Measurements from ENCODE around the gene EMID1.
A peak's percentile ranks its signal among the peaks of the same experiment; 100 is the strongest.

Gene EMID1

GRCh38 chr22:29269731-29270474 is 64.2 kb downstream of the EMID1 start:
- TF ChIP-seq SIN3A (IDR thresholded peaks at IDR 0.05; ENCODE audit: borderline replicate concordance, insufficient read depth, low read length) (no peak), FOXP2 (optimal IDR thresholded peaks at IDR 0.05; ENCODE audit: borderline replicate concordance, extremely low read depth, extremely low read length, insufficient read depth) (no peak), POLR2AphosphoS5 (IDR thresholded peaks at IDR 0.05; ENCODE audit: low read depth, low read length) (peak; percentile 44; the same call in 1 of the 2 replicates), TAF1 (IDR thresholded peaks at IDR 0.05; ENCODE audit: borderline replicate concordance, insufficient read depth, low read length) (no peak)
- TF ChIP-seq, protein P1, sequence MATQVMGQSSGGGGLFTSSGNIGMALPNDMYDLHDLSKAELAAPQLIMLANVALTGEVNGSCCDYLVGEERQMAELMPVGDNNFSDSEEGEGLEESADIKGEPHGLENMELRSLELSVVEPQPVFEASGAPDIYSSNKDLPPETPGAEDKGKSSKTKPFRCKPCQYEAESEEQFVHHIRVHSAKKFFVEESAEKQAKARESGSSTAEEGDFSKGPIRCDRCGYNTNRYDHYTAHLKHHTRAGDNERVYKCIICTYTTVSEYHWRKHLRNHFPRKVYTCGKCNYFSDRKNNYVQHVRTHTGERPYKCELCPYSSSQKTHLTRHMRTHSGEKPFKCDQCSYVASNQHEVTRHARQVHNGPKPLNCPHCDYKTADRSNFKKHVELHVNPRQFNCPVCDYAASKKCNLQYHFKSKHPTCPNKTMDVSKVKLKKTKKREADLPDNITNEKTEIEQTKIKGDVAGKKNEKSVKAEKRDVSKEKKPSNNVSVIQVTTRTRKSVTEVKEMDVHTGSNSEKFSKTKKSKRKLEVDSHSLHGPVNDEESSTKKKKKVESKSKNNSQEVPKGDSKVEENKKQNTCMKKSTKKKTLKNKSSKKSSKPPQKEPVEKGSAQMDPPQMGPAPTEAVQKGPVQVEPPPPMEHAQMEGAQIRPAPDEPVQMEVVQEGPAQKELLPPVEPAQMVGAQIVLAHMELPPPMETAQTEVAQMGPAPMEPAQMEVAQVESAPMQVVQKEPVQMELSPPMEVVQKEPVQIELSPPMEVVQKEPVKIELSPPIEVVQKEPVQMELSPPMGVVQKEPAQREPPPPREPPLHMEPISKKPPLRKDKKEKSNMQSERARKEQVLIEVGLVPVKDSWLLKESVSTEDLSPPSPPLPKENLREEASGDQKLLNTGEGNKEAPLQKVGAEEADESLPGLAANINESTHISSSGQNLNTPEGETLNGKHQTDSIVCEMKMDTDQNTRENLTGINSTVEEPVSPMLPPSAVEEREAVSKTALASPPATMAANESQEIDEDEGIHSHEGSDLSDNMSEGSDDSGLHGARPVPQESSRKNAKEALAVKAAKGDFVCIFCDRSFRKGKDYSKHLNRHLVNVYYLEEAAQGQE (IDR thresholded peaks at IDR 0.05; ENCODE audit: insufficient read depth in 1 of 2, low read depth in 2 of 2, low read length in 2 of 2) = no peak

DNA sequence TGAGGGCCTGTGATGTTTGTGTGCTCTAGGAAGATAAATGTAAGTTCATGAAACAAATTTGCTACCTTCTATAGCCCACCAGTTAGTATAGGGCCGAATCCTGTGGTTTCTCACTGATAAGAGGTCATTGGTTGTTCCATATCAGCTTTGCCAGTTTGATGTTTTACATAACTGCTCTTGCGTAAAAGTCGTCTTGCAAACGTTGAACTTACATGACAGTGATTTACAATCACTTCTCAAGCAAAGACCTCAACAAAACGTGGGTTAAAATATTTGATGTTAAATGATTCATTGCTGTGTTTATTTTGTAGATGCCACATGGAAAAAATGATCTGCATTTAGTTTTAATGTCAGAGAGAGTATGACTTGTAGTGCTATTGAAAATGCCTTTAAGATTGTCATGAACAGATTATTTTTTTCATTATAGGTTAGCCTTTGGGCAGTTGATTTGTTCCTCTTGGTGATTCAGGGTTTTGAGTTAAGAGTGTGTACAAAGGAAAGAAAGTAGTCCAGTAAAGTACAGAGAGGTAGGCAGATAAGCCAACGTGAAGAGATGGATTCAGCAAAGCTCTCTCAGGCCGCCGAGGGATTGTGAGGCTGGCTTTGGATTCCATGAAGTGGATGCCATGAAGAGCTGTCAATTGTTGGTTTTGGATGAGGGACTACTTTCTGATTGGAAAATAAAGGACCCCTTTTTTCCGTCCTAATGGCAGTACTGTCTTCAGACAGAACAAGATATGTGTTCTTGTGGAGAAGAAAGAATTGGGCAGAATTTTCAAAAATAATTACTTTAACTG is 65.0 kb downstream of the EMID1 start:
- TF ChIP-seq SIN3A (IDR thresholded peaks at IDR 0.05; ENCODE audit: borderline replicate concordance, insufficient read depth, low read length) = no peak
- TF ChIP-seq POLR2AphosphoS5 (IDR thresholded peaks at IDR 0.05; ENCODE audit: low read depth, low read length) = no peak

- TF ChIP-seq SIN3A (IDR thresholded peaks at IDR 0.05; ENCODE audit: borderline replicate concordance, insufficient read depth, low read length) (no peak), TAF1 (IDR thresholded peaks at IDR 0.05; ENCODE audit: borderline replicate concordance, insufficient read depth, low read length) (no peak), FOXP2 (optimal IDR thresholded peaks at IDR 0.05; ENCODE audit: borderline replicate concordance, extremely low read depth, extremely low read length, insufficient read depth) (no peak), POLR2AphosphoS5 (IDR thresholded peaks at IDR 0.05; ENCODE audit: low read depth, low read length) (no peak)
- TF ChIP-seq, protein P1 (IDR thresholded peaks at IDR 0.05; ENCODE audit: insufficient read depth in 1 of 2, low read depth in 2 of 2, low read length in 2 of 2) = no peak
These were observed 66.9 kb downstream of the EMID1 start for GRCh38 chr22:29272624-29273023.

- TF ChIP-seq FOXP2 (optimal IDR thresholded peaks at IDR 0.05; ENCODE audit: borderline replicate concordance, extremely low read depth, extremely low read length, insufficient read depth) (no peak), SIN3A (IDR thresholded peaks at IDR 0.05; ENCODE audit: borderline replicate concordance, insufficient read depth, low read length) (no peak), POLR2AphosphoS5 (IDR thresholded peaks at IDR 0.05; ENCODE audit: low read depth, low read length) (no peak), TAF1 (IDR thresholded peaks at IDR 0.05; ENCODE audit: borderline replicate concordance, insufficient read depth, low read length) (no peak)
- TF ChIP-seq, protein P1 (IDR thresholded peaks at IDR 0.05; ENCODE audit: insufficient read depth in 1 of 2, low read depth in 2 of 2, low read length in 2 of 2) = no peak
These were observed 69.5 kb downstream of the EMID1 start for GRCh38 chr22:29275167-29275566.

DNA sequence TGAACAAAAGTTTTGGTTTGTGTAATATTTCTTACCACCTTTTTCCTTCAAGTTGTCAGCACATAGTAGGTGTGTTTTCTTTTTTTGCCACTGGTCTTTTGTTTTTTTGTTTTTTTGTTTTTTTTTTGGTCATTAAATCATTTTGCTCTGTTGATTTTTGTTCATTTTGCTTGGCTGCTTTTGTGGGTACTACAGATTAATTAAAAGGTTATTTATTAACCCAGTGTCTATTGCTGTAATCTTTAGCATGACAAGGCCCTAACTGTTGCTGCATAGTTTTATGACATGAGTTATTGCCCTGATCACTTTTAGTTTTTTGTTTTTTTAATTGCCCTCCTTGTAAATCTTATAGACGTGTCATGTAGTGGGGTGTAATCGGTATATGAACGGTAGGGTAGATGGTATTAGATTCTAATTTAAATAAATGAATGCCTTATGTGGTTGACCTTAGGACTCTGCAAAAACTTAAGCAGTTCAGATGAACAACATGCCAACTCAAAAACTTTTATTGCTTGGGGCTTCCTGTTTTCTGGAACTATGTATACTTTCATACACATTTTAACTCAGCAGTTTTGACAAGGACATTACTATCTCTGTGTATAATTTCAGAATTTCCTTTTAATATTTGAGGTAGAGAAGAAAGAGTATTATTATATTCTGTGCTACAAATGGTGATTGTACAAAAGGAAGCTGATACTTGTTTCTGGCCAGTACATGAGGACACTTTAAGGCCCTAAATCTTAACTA is 70.3 kb downstream of the EMID1 start:
- TF ChIP-seq SIN3A (IDR thresholded peaks at IDR 0.05; ENCODE audit: borderline replicate concordance, insufficient read depth, low read length) (no peak), TAF1 (IDR thresholded peaks at IDR 0.05; ENCODE audit: borderline replicate concordance, insufficient read depth, low read length) (no peak), POLR2AphosphoS5 (IDR thresholded peaks at IDR 0.05; ENCODE audit: low read depth, low read length) (no peak), FOXP2 (optimal IDR thresholded peaks at IDR 0.05; ENCODE audit: borderline replicate concordance, extremely low read depth, extremely low read length, insufficient read depth) (no peak)
- TF ChIP-seq, protein P1 (IDR thresholded peaks at IDR 0.05; ENCODE audit: insufficient read depth in 1 of 2, low read depth in 2 of 2, low read length in 2 of 2) = no peak
